ENCODE measurements around the gene NIT1. TPM values are rescaled to one million over a fixed set of nuclear protein-coding genes. Genes with fewer than 3 reads are reported as not detected.

NIT1 gene
- total and polyA plus RNA-seq, 8 donors: 17.9 to 48.4 (median 20.1) TPM

- peak; percentile 90 to 95 (median 93) for ATAC-seq
- intact Hi-C loops (cut with DNase I): no loop called here
- peaks cover 6 to 8% (median 8%) of the 10 kb centered on the region in 3 donors for H3K4me1 ChIP-seq
- no peaks in the 10 kb centered on the region for H3K36me3 ChIP-seq
- H3K27me3 ChIP-seq: no peaks in the 10 kb centered on the region
- no peak for TF ChIP-seq CTCF (IDR thresholded peaks at IDR 0.05)
- DNase-seq: peak; percentile 76 to 88 (median 79)
- FAIRE-seq: peak; percentile 5
- no peaks in the 10 kb centered on the region for H3K9me3 ChIP-seq
- H3K27ac ChIP-seq: peak within 1 kb of the TSS; percentile 90 to 98 (median 97)
- 0% methylated on average over 33 of the region's 33 CpGs for WGBS, 2 donors
- H3K4me3 ChIP-seq: peak within 1 kb of the TSS; percentile 58 to 69 (median 60)
These were observed 35.9 kb downstream of the NIT1 start, which contains the start of gene UFC1 for GRCh38 chr1:161153682-161154337. Gene UFC1, plus strand, starts transcription at chr1:161153978. Its CDS starts 20 bp downstream, at chr1:161153998.

DNA sequence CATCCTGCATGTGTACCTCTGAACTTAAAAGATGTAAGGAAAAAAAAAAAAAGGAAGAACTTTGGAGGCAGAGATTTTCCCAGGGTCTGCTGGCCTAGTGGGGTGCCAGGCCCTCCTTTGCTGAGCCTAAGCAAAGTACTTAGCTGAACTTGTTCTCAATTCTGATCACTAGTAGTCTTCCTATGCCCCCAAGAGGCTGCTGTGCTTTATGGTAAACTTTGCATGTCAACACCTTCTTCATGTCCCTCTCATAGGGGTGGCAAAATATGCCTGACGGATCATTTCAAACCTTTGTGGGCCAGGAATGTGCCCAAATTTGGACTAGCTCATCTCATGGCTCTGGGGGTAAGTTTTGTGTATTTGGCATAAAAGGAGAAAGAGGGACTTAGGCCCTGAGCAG lies 40.0 kb downstream of the NIT1 start:
- no peaks in the 10 kb centered on the region for H3K9me3 ChIP-seq
- no peaks in the 10 kb centered on the region for H3K27me3 ChIP-seq
- FAIRE-seq (no peak), ATAC-seq (no peak), DNase-seq (no peak)
- no peak overlapping the region for H3K27ac ChIP-seq
- intact Hi-C loops (cut with DNase I): no loop called here
- no peaks in the 10 kb centered on the region for H3K36me3 ChIP-seq
- H3K4me3 ChIP-seq: no peak overlapping the region
- no peak for TF ChIP-seq CTCF (IDR thresholded peaks at IDR 0.05)
- peaks cover 8 to 19% (median 11%) of the 10 kb centered on the region in 3 donors for H3K4me1 ChIP-seq
- 89 to 91% methylated on average over 1 of the region's 1 CpG for WGBS, 2 donors

- H3K36me3 ChIP-seq: no peaks in the 10 kb centered on the region
- FAIRE-seq (no peak), DNase-seq (no peak), ATAC-seq (no peak)
- no peaks in the 10 kb centered on the region for H3K27me3 ChIP-seq
- WGBS, 2 donors: 58 to 60% methylated on average over 9 of the region's 9 CpGs
- H3K4me3 ChIP-seq: peak overlapping the region in 3 of 4 donors; percentile 81 to 95 (median 92)
- H3K27ac ChIP-seq: peak overlapping the region in 3 of 4 donors; percentile 66 to 87 (median 84)
- intact Hi-C loops (cut with DNase I): no loop called here
- H3K4me1 ChIP-seq: peaks cover 8 to 17% (median 11%) of the 10 kb centered on the region in 3 donors
- no peaks in the 10 kb centered on the region for H3K9me3 ChIP-seq
- TF ChIP-seq CTCF (IDR thresholded peaks at IDR 0.05): no peak
These were observed 40.6 kb downstream of the NIT1 start for GRCh38 chr1:161158316-161159010.

GRCh38 chr1:161159087-161159912 lies 41.4 kb downstream of the NIT1 start, which contains the start of gene USP21:
Gene USP21, plus strand, starts transcription at chr1:161159500. Its CDS starts 1,141 bp downstream, at chr1:161160641.
- Histone ChIP-seq H3K4me1 (peaks cover 8 to 17% (median 11%) of the 10 kb centered on the region in 3 donors), H3K4me3 (peak within 1 kb of the TSS; percentile 81 to 95 (median 91)), H3K27ac (peak within 1 kb of the TSS; percentile 58 to 87 (median 75)), H3K9me3 (no peaks in the 10 kb centered on the region), H3K27me3 (no peaks in the 10 kb centered on the region), H3K36me3 (no peaks in the 10 kb centered on the region)
- DNase-seq (peak; percentile 90 to 98 (median 94)), FAIRE-seq (no peak), ATAC-seq (peak; percentile 95 to 97 (median 96))
- no peak for TF ChIP-seq CTCF (IDR thresholded peaks at IDR 0.05)
- intact Hi-C loops (cut with DNase I): no loop called here
- 1 to 2% methylated on average over 52 to 60 of the region's 60 CpGs for WGBS, 2 donors
